A549 treated with dexamethasone at 1 μM for 4 hours (cell line): ENCODE measurements around the gene TWIST2. TPM values are rescaled to one million over a fixed set of nuclear protein-coding genes. Genes with fewer than 3 reads are reported as not detected.

Experiments
- total RNA-seq: library from RNA; stranded (reverse); fragments of 200-300 nt; extraction: Qiagen RNA extraction; gene quantifications from 5 replicates; pipeline ENCODE4 v1.2.3, GENCODE V29; 2022

TWIST2 gene
- total RNA-seq, result 8.1 to 12.9 TPM (median 12.3 TPM) in 5 replicates

GRCh38 chr2:238847841-238848690, at the start of gene TWIST2:
Gene TWIST2, plus strand, starts transcription at chr2:238848085. Its CDS starts 131 bp downstream, at chr2:238848216.

